ENCODE measurements around the gene MEIS1.

The MEIS1 gene

DNA sequence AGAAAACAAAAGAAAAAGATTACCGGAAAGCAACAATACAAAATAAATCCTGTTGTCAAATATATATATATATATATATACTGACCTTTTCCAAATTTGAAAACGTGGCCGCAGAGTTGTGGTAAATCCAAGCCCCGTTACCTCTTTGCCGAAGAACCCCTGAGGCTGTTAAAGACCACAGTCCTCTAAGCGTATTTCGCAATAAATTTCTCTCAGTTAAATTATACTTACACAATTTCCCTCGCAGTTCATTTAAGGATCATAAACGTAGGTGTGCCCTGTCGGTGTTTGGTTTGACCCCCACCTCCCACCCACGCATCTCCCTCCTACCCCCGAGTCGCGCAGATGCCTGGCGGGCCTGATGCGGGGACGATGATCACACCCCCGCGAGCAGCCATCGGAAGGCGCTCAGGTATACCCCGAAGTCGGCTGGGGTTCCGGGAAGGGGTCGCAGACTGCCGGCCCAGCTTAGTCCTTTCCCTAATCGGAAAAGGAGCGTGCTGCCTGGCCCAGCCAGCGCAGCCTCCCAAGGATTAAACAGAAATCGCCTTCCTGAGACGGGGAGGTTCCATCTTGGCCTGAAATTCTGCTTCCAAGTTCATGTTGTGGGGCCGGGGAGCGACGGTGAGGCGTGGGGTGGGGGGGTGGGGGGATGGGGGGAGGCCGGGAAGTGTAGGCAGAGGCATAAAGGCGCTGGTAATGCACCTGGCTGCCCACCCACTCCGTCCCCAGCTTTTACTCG is 2.9 kb upstream of the MEIS1 start:
- no peak for DNase-seq (ENCODE audit: low read depth in 2 of 3, low spot score in 2 of 3)

DNA sequence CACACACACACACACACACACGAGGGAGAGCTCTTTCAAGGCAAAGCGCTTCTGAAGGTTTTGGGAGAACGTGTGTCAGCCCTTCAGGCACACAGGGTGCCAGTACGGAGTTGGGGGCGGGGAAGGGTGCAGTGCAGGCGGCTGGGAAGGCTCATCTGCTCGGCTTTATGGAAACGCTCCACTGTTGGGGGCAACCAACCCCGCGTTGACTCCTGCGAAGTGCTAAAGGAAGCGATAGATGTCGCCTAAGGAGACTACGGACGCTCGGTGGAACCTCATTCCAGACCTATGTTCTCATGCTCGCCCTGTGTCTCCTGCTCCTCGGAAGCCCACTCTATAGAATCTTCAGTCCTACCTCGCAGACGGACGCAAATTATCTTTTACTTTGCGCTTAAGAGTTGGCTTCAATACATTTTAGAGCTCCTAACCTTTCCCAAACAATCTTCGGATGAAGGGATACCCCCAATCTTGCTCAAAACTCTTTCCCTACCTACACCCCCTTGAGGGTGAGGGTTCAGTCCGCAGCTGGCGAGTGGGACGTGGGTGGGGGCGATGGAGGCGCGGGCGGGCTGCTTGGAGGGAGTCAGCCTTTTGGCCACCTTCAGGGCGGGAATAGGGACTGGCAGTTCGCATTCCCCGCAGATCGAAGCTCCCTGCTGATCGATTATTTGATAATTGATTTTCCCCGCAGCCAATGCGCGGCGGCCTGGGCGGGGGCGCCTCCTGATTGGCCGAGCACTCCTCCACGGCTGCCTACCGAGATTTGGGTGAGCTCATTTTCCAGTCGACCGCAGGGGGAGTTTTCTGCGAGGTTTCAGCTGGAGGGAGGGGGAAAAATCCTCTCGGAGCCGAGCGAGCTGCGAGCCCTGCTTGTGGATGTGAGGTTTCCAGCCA is 1.9 kb upstream of the MEIS1 start:
- DNase-seq (ENCODE audit: low read depth in 2 of 3, low spot score in 2 of 3) = no peak

DNA sequence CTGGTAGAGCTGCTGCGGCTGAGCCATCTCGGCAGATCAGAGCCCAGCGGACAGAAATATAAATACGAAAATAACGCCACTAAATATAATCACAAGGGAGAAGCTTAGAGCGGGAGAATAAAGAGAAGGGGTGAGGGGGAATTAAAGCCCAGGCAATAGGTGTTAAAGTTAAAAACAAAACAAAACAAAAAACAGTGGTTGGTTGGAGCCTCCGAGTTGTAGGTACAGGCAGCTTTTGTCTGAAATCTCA is 1.3 kb upstream of the MEIS1 start:
- no peak for DNase-seq (ENCODE audit: low read depth in 2 of 3, low spot score in 2 of 3)

DNA sequence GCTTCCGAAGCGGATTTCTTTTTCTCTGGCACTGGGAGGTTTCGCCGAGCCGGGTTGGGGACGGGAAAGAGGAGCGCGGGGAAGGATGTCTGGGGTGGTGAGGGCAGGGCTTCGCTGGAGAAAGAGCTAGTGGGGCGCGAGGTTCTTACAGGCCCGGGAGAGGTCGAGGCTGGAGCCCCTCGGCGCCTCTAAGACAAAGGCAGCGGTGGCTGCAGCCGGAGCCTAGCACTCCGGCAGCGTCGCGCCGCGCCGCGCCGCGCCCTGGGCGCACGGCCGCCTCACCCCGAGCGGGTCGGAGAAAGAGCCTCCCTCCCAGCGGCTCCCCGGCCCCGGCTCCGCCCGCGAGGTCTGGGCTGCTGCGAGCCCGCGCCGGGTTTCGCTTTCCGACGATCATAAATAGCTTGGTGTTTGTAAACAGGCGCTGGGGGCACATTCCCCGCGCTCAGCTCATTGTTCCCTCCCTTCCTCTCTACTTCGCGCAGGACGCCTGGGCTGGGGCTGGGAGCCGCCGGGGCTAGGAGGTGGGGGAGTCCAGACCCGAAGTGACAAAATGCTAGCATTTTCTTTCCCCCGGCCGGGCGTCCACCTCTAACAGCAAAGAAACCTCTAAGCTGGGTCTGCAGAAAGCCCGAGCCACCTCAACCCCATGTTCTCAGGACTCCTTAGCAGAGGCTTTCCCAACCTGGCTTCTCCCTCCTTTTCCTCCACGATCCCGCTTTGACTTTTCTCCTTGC is 813 bp upstream of the MEIS1 start:
- no peak for DNase-seq (ENCODE audit: low read depth in 2 of 3, low spot score in 2 of 3)

DNA sequence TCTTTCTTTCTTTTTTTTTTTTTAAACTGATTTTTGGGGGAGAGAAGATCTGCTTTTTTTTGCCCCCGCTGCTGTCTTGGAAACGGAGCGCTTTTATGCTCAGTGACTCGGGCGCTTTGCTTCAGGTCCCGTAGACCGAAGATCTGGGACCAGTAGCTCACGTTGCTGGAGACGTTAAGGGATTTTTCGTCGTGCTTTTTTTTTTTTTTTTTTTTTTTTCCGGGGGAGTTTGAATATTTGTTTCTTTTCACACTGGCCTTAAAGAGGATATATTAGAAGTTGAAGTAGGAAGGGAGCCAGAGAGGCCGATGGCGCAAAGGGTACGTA is 587 bp downstream of the MEIS1 start:
- DNase-seq (ENCODE audit: low read depth in 2 of 3, low spot score in 2 of 3) = no peak

DNA sequence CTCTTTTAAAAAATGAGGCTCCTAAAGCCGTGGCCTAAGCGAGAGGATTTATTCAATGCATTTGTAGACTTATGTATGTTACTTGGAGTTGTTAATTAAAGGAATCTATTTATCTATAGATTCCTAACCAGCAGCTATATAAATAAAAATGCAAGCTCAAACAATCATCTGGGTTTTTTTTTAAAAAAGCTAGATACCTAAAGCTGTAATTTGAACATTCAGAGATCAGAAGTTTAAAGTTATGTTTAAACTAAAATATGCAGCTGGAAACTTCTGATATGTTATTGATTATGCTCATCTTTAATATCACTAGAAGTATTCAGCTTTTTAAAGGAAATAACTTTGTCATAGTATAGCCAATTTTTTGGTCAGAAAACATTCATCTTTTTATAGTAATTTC is 1.0 kb downstream of the MEIS1 start:
- no peak for DNase-seq (ENCODE audit: low read depth in 2 of 3, low spot score in 2 of 3)

DNA sequence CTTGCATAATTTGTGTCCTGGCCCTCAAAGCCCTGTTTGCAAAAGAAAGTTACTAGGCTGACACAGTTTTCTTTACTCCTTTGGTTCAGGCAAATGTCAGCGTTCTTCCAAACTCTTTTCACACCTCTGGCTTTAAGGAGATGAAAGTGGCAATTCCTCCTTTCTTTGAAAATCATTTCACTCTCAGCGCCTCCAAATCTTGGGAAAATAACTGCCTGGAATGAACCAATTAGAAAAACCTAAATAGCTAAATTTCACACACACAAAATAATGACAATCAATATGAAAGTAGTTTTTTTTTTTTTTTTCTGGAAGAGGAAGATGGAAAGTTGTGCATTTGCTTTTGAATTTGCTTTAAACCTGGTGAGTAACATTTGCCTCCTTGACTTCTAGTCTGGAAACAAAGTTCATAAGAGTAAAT is 1.7 kb downstream of the MEIS1 start:
- no peak for DNase-seq (ENCODE audit: low read depth in 2 of 3, low spot score in 2 of 3)

DNA sequence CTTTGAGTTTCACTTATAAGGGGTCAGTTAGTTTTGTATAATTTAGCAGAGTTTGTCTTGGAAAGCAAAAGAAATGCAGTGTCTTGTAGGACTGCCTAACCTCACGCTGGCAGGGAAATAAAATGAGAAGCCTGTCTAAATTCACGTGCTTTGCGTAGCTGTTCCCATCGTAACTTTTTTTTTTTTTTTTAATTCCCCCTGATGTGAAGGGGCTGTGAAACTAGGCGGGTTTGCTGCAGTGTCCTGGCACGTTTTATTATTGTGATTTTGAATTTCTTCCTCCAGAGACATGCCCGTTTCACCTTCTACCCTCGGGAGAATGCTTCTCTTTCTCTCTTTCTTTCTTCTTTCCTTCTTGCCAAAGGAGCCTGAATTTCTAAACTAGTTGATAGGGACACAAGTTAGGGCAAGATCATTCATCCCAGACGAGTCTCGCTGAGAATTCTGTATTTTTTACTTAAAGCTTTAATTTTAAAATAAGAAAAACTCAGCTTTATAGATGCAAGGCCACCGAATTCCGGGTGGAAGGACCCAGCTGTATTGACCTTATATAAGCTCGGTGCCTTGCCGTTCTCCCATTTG is 2.3 kb downstream of the MEIS1 start:
- DNase-seq (ENCODE audit: low read depth in 2 of 3, low spot score in 2 of 3) = no peak

DNA sequence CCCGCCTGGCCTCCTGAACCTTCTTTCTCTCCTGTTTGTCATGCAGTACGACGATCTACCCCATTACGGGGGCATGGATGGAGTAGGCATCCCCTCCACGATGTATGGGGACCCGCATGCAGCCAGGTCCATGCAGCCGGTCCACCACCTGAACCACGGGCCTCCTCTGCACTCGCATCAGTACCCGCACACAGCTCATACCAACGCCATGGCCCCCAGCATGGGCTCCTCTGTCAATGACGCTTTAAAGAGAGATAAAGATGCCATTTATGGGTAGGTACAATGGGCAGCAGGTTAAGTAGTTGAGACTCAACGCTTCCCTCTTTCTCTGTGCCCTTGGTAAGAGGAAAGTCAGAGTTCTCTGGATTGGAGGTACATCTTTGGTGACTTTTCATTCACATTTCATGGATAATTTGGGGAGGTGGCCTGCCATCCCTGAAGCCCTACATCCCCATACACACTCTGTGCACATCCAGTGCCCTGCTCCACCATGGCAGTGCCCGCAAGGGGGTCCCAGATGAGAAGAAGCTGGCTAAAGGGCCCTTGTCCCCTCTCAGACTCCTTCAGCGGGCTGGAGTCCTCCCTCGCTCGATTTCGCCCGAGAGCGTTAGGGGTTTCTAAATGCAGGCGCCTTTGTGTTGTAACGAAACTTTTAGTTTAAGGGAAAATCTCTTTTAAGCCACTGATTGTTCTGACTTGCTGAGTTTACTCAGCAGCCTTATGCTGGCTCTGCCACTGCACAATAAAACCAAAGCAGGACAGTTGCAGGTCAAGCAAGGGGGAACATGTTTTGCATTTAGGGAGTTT is 3.0 kb downstream of the MEIS1 start:
- no peak for DNase-seq (ENCODE audit: low read depth in 2 of 3, low spot score in 2 of 3)

DNA sequence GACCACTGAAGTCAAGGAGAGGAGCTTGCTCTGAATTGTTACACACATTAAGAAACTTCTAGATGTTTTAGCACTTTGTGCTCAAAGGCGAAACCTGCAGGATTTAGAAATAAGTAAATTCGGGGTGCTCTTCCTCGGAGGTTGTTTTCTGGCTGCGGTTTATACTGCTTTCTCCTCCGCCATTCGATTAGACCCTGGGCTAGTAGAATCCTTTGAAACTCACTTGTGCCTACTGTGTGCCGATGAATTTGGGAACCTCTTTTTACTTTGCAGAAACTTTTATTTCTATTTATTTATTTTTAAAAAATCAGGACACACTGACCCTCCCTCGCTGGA is 3.5 kb downstream of the MEIS1 start:
- no peak for DNase-seq (ENCODE audit: low read depth in 2 of 3, low spot score in 2 of 3)

DNA sequence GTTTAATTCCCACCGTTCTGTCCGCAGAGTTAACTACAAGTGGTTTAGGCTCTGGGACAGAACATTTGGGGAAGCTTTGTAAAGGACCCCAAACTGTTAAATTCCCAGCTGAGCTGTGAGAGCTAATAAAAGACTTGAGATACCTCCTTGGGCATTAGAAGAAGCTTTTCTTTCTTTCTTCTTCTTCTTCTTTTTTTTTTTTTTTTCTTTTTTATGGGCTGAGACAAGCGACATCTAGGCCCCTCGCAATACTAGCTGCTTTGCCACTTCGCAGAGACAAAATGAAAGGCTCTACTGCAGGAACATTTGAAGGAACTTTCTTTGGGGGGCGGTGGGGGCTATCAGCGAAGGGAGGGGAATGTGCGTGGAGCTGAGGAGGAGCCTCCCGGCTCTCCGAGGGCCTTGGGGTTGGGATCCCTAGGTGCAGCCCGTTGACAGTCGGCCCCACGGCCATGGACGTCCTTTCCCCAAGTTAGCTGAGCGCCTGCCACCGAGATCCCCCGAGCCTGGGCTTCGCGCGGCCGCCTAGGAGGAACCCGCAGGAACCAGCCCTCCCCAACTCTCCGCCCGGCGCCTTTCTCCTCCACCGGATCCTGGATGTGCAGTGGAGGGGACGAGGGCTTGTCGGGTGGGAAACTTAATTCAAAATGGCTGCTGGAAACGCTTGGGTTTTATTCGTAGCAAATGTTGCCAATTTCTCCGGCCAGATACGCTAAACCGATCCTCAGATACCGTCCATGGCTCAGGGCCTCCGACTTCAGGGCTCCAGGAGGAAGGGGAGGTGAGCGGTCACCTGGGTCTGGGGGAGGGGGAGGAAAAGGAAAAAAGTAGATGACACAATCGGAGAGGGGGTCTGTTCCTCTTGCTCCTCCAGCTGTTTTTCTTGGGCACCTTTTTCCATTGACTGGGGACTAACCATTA is 4.2 kb downstream of the MEIS1 start:
- DNase-seq (ENCODE audit: low read depth in 2 of 3, low spot score in 2 of 3) = no peak

DNA sequence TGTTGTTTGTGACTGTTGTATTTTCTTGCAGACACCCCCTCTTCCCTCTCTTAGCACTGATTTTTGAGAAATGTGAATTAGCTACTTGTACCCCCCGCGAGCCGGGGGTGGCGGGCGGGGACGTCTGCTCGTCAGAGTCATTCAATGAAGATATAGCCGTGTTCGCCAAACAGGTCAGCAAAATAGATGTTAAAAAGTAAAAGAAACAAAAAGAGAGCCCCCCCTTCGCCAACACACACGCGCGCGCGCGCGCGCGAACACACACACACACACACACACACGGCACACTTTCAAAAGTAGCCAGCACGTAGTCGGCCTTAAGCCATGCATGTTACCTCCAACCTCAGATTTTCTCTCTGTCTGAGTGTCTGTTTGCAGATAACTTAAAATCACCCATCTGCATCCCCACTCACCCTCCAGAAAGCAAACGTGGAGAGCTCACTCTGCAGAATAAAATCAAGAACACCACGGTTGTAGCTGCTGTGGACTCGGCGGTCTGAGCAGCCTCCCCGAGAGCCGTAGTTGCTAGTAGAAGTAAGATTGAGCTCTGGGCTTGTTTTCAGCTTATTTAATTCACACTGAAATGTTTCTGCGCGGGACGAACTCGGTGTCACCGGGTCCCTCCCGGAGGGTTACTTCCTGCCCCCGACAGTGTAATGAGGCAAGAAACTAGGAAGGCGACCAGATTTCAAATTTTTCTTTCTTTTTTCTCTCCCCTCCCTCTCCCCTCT is 5.1 kb downstream of the MEIS1 start:
- DNase-seq (ENCODE audit: low read depth in 2 of 3, low spot score in 2 of 3) = no peak

DNA sequence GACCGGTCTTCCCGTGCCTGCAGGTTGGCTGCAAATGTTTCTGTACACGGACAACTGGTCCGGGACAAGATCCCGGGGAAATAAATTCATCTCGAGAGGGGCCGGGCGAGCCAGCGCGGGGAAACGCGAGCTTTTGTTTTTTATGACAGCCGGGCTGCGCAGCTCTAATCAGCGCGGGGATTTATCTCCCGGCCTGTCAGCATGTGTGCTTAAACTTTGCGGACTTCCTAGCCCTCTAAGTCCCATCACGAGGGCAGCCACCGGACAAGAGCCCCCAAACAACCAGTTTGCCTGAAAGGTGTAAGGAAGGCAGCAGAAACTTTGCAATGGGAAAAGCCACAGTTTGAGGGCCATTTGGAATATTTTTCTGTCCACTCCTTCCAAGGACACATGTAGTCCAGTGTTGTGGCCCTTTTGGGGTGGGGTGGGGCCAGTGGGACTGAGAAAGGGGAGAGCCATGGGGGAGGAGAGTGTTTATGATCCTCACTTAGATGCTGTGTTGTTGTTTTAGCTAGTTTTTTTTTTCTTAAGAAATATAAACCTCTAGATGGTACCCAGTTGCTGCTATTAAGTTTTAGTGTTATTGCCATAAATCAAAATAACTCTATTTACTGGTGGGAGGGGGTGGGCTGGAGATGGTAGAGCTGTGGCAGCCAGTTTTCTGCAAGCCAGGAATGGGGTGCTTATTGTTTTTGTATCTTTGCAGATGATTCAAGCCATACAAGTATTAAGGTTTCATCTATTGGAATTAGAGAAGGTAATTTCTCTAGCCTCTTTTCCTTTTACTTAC is 6.0 kb downstream of the MEIS1 start:
- no peak for DNase-seq (ENCODE audit: low read depth in 2 of 3, low spot score in 2 of 3)

DNA sequence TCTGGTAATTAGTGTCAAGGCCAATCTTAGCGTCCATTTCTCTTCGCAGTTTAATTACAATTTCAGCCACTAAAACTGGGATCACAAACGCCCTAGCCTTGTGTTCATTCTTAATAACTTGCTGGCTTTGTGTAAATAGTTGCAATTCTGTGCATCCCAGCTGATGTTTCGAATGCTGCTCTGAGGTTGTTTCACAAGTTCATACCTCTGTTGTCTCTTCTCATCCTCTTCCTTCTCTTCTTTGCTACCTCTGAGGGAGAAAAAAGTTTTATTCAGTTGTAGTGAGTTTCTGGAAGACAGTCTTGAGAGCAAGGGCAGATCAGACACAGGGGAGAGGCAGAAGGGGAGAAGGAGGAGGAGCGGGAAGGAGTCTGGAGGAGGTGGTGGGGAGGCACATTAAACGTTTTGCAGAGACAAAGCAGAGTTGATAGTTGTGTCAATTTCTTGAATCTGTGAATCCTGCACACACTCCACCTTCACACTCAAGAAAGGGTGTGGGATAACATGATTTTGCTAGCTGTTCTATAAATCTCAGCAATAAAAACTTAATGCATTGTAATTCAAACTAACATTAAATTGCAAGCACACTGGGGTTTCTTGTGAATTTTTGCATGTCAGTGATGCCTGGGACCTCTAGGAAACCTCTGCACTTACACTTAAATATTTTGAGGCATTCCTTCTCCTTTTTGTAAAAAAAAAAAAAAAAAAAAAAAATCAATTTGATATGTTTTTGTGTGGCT is 6.8 kb downstream of the MEIS1 start:
- no peak for DNase-seq (ENCODE audit: low read depth in 2 of 3, low spot score in 2 of 3)

DNA sequence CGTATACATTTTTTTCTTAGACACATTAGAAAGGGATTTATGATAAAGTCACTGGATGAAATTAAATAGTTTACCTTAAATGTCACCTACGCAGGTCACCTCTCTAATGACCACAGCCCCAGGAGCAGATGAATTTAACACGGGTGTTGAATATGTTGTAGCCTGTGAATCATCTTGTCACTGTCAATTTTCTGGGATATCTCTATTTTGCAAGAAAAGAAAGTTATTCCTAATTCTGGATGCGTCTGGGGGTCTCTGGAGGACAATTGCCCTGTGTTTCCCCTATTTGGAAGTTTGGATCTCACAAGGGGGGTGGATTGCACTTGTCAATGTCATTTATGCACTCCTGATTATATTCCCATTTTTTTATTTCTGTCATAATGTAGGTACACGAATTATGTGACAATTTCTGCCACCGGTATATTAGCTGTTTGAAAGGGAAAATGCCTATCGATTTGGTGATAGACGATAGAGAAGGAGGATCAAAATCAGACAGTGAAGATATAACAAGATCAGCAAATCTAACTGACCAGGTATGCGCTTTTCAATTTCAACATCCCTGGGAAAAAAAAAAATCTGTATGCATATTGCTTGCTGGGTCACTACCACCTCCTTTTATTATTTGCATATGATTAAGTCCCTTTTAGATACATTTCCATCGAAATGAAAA is 7.7 kb downstream of the MEIS1 start:
- DNase-seq (ENCODE audit: low read depth in 2 of 3, low spot score in 2 of 3) = no peak

DNA sequence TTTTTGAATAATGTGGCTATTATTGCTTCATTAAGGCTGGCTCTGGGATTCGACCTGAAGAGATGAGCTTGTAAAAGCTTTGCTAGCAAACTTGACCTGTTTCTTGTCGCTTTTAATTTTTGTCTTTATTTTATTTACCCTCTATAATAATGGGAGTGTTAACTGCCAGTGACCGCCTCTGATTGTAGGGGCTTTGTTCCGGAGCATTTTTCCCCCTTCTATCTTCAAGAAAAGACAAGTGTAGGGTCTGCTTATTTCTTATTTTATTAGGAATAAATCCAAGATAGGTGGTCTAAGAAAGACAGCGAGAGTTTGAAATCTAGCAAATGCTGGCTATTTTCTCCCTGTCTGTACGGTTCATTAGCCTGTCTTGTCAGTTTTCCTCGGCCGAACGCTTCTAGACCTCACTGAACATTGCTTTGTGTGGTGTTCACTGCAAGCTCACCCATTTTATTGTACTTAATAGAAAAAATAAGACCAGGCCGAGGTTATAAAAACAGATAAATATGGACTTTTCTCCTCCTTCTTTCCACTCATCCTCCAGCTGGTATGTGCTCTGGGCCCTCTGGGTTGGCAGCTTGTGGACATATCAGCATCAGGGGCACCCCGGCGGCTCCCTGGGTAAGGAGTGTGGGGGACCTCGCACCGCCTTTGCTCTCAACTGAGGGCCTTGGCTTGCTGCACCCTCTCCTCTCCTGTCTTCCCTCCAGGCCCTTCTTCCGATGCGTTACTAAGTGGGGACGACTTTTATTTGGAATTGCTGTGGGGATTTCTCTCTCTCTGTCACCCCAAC is 8.5 kb downstream of the MEIS1 start:
- DNase-seq (ENCODE audit: low read depth in 2 of 3, low spot score in 2 of 3) = no peak

Measured in activated CD8-positive, alpha-beta memory T cell treated with anti-CD3 and anti-CD28 coated beads for 48 hours (primary cell).